Stimulated activated CD4-positive, alpha-beta T cell treated with anti-CD3 and anti-CD28 coated beads, Interleukin-4, amount 100 ng/mL, for 24 hours (primary cell): ENCODE measurements around the gene SNED1.

Experiments
- DNase-seq: peaks from one replicate; pipeline ENCODE4 v3.0.0-alpha.2; 2020

Gene SNED1

DNA sequence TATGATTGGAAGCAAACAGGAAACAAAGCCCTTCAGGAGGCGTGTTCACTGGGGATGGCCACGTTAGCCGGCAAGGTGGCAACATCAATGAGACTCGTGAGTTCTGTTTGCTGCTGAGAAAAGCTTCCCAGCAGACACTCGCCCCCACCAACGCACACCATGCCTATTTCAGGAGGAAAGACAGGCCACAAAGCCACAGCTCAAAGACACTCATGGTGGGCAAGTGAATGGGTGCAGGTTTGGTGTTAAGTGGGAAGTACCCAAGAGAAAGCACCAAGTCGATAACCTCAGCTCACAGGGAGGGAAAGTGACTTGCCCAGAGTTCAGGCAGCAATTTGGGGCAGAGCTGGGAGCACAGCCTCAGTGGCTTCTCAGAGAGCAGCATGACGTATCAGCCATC is 114.2 kb downstream of the SNED1 start:
- peak; percentile 33 for DNase-seq

DNA sequence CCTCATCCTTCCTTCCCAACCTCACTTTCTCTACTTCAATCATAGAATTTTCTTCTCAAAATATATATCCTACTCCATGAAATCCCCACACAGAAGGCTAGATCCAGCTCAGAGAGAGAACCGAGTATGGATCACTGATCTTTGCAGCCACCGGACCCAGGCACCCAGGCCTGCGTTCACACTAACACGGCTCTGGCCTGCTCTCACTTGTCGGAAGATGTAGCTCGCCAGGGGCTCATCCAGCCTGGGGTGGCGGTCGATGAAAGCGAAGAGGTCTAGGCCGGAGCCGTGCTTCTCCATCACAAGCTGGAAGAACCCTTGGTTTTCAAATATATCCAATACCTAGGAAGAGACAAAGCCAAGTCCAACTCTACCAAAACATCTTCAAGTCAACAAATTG is 116.4 kb downstream of the SNED1 start:
- no peak for DNase-seq

DNA sequence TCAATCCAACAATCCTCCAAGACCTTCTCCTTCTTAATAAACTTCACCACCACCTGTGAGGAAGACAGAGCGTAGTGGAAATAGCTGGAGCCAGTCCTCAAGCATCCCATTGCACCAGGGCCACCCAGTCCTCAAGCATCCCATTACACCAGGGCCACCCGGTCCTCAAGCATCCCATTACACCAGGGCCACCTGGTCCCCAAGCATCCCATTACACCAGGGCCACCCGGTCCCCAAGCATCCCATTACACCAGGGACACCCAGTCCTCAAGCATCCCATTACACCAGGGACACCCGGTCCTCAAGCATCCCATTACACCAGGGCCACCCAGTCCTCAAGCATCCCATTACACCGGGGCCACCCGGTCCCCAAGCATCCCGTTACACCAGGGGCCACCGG is 116.9 kb downstream of the SNED1 start:
- DNase-seq = no peak

DNA sequence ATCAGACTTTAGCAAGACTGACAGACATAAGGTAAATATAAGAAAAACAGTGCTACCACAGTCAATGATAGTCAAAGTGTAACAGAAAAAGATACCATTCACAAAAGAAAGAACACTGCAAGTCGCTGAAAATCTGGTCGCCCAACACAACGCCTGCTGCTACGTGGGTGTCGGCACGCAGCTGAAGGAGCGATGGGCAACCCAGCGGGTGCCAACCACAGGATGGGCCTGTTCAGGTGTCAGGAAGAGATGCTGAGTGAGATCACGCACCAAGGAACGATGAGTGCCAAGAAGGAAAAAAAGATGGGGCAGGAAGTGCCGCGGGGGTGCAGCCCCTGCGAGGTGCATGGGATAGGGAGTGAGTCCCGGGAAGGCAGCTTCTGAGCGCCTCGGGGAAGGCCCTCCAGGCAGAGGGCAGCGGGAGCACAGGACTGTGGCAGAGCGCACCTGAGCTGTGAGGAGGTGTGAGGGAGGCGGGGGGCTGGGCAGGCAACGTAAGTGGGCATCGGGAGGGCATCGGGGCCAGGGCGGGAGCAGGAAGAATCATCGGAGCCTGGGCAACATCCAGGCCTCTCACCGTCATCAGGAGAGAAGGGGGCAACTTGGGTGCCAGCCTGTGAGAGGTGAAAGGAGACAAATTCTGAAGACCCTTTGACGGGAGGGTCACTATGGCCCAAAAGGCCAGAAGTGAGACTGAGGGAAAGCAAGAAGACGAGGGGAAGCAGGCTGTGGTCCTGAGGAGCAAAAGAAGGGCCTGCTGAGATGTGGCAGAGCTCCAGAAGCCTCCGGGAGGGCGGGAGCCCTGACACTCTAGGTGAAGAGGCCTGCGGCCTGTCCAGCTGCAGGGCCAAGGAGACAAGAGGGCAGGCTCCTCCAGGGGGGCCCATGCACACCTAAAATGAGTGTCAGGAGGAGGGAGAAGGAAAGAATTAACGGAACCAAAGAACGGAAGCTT is 118.5 kb downstream of the SNED1 start:
- no peak for DNase-seq

DNA sequence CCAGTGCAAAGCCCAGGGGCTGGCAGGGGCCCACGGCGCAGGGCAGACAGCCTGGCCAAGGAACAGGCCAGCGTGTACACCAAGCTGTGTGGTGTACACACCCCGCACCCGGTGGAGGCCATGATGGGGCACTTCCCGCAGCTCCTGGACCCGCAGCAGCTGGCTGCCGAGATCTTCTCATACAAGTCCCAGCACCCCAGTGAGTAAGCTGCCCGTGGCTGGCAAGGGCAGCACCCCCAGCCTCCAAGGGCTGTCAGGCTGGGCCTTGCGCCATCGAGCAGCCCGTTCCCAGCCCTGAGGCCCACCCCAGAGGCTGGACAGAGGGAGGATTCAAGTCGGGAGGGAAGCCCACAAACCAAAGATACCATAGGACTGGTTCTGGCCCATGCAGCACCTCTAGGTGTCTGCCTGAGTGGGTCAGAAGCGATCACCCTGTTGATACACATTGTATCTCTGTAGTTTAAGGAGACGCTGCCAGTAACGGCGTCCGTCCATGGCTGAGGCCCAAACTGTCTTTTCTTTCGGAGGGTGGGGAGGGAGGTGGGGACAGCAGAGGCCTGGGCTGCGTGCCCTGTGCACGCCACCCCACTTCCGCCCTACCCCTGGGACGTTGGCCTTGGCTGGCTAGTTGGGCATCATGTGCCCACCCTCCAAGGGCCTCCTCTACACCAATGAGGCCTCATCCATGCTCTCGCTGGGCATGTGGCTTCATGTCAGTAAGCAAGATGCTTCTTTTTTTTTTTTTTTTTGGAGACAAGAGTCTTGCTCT is 120.5 kb downstream of the SNED1 start:
- DNase-seq = no peak

DNA sequence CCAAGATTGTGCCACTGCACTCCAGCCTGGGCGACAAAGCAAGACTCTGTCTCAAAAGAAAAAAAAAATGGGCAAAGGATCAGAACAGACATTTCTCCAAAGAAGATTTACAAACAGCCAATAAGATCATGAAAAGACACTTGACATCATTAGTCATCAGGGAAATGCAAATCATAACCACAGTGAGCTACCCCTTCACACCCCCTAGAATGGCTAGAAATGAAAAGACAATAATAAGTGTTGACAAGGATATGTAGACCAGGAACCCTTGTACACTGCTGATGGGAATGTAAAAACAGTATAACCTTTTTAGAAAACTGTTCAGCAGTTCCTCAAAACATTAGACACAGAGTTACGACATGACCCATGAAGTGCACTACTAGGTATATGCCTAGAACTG is 122.0 kb downstream of the SNED1 start:
- DNase-seq = no peak

DNA sequence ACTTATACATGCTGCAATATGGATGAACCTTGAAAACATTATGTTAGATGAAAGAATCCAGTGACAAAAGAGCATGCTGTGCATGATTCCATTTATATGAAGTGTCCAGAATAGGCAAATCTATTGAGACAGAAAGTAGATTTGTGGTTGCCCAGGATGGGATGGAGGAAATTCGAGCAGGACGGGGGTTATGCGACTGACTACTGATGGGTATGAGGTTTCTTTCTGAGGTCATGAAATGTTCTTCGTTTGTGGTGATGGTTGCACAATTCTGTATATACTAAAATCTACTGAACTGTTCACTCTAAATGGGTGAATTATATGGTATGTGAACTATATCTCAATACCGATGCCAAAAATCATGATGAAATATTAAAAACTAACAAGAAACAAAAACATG is 122.6 kb downstream of the SNED1 start:
- no peak for DNase-seq

DNA sequence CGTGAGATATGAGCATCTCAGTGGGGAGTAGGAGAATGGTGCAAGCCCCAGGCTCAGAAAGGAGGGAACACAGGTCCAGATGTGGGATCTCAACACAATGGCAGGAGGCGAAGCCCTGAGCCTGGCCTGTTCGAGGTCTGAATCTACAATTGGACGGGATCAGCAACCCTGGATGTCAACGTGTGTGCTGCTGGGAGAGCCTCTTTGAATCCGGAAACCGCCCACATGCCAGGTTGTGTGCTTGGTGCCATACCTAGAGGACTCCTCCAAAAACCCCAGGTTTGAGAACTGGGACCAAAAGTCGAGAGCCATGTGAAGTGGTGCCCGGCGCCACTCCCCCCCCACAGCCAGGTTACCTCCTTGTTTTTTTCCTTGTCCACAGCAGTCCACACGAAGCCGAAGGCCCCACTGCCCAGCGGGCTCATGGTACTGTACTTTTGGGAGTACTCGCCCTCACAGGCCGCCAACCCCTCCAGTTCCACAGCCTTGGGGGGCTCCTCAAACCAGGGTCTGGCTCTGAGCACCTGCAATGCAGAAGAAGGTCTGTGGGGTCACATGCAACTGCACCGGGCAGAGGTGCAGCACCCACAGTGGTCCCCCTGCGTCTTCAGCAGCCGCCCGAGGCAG is 124.1 kb downstream of the SNED1 start:
- no peak for DNase-seq

DNA sequence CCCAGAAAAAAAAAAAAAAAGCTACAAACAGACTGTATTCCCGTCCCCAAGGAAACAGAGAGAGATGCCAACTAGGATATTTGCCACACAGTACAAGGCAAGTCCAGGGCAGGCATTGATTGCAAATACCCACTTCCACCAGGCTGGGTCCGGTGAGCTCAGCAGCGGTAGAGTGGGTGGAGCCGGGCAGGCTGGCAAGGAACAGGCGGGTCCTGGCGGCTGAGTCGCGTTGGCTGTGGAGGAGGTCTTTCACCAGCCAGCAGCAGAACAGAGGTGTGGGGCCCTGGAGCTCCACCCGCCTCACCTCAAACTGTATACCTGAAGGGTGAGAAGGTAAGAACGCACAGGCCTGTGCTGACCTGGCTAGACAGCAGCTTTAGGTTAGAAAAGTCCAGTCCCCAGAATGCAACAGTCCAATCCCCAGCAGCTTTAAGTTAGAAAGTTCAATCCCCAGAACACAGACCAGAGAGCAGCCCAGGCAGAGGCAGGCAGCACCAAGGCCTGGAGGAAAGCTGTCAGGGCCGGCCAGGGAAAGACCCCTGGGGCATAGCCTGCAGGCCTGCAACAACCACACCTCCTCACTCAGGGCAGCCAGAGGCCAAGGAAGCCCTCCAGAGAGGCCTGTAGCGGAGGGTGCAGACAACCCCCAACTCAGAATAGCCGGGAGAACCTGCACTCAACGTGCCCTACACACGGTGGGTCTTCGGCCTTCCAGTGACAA is 125.6 kb downstream of the SNED1 start:
- DNase-seq = peak; percentile 40

DNA sequence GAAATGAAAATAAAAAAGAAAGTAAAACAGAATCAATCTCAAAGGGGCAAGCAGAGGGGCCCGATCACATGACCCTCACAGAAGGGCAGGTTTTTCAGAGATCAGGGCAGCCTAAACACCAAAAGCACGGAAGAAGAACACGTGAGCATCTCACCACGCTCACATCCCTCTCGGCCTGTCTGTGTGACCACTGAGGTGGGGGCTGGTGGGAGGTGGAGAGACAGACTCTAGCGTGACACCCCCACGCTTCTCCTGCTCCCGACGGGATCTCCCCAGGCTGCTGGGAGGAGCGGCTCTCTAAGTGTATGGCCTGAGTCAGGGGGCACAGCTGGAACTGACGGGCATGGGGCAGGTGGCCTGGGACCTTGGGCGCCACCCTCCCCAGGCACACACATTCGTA is 127.2 kb downstream of the SNED1 start:
- DNase-seq = no peak

DNA sequence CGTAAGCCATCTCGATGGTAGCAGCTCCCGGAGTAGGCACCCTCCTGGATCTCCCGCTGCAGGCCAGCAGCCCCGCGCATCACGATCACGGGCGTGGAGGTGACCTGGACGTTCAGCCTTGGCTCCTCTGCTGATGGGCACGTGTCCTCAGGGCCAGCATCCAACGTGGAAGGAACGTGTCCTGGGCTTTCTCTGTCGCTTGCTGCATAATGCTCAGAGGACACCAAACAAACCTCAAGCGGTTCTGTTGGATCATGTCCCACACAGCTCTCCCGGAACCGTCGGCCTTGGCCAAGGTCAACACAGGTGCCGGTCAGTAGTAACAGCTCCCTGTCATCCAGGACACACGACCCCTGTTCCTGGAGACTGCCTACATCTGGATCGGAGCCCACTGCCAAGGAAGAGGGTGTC is 127.8 kb downstream of the SNED1 start:
- DNase-seq = no peak

DNA sequence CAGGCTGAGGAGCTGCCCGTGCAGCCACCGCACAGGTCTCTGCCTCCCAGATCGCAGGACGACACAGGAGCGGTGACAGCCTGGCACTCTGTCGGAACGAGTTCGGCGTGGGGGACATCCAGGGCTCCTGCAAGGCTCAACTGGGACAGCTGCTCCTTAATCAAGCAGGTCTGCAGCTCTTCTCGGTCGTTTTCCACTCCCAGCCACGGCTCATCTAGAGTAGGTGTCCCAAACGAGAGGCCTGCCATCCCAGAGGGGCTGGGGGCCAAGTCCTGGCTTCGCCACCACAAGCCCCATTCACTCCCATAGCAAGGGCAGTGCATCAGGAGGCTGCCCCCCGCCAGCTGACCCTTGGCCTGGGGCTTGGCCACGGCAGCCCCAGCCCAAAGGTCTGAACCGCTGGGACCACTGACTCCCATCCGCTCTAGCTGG is 128.4 kb downstream of the SNED1 start:
- no peak for DNase-seq

DNA sequence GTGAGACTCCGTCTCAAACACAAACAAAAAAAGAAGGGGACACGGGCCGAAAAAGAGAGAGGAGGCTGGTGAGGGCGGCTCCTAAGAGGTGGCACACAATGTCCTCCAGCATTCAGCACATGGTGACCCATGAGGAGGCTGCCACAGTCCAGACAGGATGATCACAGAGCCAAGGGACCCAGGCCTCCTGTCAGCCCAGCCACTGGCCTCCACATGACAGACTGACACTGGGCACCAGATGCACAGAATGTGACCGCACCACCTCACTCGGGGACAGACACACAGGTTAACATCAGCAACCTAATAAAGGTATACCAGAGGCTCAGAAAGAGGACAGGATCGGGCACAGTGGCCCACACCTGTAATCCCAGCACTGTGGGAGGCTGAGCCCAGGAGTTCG is 129.8 kb downstream of the SNED1 start:
- DNase-seq = no peak

DNA sequence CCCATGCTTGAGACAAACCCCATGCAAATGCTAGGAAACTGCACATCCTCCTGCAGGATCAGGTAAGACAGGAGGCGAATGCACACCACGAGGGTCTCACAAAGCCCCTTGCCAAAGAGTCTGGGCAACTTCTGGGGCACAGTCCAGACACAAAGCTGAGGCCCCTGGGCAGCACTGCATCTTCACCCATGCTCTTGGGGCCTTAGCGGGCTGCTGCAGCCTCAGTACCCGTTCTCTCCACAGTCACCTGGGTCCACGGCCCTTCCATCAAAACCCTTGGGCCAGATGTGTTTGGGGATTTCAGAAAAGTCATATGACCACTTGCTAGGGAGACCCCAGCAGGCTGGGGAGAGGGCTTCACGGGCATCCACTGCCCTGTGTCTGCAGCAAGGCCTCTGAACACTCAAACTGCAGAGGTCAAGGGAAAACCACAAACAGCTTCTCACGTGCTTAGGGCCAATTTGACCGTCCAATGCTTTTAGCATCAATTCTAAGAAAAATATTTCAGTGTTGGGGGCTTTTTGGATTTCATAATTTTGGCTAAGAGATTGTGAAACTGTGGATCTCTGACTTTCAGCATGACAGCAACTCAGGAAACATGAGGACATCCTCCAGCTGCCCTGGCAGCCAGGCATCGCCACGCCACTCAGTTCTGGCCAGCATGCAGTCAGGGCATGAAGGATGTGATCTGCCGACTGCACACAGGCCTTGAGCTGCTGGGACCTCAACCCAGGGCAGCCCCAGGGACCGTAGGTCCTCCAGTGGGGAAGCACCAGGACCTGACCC is 130.9 kb downstream of the SNED1 start:
- no peak for DNase-seq

DNA sequence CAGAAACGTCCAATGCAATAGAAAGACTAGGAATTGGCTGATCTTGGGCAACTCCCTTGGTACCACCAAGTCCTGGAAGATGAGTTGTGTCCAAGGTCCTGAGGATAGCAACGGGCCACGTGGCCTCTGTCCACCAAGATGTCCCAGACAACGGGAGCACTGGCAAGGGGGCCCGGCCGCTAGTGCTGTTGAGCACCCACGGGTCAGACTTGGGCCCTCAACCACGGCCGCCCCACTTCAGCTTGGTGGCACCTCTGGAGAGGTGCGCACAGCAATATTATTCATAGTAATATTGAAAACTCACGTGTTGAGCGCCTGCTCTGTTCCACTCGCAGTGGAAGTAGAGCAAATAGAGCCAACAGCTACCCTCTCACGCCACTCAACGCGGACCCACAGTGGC is 131.9 kb downstream of the SNED1 start:
- no peak for DNase-seq

DNA sequence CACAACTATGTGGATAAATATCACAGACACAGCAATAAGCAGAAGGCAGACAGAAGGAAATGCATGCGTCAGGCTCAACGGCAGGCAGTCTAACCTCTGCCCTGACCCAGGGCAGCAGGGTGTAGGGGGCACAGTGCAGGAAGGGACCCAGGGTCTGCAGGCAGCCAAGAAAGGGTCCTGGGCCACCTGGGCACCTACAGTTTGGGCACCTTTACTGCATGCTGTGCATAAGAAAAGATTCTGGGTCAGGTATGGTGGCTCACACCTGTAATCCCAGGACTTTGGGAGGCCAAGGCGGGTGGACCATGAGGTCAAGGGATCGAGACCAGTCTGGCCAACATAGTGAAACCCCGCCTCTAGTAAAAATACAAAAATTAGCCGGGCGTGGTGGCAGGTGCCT is 133.1 kb downstream of the SNED1 start:
- DNase-seq = no peak

DNA sequence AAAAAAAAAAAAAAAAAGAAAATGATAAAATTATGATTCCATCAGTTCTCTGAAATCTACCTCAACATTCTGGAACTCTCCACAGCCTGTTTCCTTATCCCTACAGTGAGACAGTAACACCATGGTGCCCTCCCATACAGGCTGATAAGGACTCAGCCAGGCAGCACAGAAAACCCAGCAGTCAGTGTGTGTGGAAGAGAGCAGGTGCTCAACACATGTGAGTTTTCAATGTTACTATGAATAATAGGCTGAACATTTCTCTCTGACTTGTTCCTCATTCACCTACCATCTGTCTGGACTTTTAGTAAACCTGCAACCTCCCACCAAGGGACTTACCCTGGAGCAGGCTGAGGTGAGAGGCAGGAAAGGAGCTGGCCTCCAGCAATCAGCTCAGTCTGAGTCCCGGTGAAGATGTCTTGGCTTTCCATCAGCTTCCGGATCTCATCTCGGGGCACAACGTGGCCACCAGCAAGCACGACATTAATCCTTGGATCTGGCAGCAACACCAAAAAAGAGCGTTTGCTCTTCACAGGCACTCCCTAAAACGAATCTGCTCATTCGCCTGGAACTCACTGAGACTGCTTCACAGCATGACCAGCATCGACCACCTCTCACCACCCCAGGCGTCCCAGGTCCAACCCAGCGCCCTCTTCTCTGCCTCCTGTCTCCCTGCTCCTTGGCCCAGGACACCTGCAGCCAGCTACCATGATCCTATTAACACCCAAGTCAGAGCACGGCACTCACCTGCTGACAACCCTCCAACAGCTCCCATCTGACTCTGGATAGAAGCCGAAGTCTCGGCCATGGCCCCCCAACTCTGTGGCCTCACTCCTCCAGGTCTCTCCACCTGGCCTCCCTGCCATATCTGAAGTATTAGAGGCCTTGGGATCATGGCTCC is 134.4 kb downstream of the SNED1 start:
- DNase-seq = no peak

DNA sequence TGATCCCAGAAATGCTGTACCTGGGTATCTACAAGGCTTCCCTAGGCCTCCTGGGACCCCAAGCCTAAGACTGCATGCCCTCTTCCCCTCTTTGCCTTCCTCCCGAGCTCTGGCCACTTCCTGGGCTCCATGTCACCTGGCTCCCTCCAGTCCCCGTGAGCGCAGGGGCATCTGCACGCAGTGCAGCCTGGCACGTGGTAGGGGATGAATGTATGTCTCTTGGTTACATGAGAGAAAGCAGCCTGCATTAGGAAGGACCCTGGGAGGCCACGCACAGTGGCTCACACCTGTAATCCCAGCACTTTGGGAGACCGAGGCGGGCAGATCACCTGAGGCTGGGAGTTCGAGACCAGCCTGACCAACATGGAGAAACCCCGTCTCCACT is 135.0 kb downstream of the SNED1 start:
- DNase-seq = no peak

DNA sequence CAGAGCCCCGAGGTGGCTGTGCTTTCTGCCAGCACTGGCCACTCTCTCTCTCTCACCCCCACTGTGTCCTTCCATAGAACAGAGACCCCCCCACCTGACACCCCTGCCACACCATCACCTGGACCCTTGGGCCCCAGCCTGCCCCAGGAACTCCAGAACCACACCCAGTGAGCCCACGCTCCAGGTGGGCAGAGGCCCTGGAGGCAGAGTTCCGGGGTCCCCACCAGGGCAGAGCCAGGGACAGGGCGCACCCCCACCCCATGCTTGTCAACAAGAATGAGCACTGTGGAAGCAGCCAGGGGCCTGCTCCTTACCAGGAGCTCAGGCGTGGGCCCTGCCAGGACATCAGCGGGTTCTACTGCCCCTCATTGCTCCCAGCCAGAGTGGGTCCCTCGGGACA is 136.3 kb downstream of the SNED1 start:
- no peak for DNase-seq

DNA sequence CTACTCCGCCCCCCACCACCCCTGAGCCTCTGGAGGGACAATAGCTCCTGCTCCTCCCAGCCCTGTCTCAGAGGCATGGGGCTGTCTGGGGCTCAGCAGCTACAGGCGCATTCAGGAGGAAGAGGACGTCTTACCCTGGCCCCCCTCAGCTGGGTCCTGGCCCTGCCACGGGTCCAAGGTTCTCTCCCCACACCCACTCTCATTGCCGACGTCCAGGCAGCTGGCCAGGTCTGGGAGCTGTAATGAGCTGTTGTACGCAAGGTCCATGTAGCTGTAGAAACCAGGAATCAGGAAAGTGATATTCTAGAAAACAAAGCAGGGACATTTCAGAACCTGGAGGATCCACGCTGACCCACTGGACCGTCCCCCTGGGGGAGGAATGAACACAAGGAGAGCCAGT is 137.3 kb downstream of the SNED1 start:
- no peak for DNase-seq

DNA sequence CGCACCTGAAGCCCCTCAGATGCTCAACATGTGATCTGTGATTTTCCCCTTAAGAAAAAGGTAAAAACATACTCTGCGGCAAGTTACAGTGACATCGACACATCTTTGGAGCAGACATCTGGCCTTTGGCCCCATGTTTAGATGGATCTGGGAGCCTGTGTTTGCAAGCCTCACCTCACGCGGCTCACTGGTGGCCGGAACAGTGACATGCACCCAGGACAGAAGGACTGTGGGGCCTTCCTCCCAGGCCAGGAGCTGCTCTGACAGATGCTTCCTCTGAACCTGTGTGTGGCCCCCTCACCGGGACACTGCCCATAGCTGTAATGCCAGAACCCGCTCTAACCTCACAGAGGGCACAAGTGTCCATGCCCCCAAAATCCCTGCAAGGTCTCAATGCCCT is 137.8 kb downstream of the SNED1 start:
- DNase-seq = no peak
